TTC549 (cell line): ENCODE results near the gene SLC6A5.

ENCODE experiments used
- FAIRE-seq: peaks from 2 replicates; lab custom pipeline; 2012; peaks lifted over from hg19 to GRCh38; lab: Jason Lieb, UNC

The SLC6A5 gene

GRCh38 chr11:20621679-20622078 is 22.3 kb downstream of the SLC6A5 start:
- no peak for FAIRE-seq

GRCh38 chr11:20623252-20623651 is 23.8 kb downstream of the SLC6A5 start:
- FAIRE-seq: no peak

GRCh38 chr11:20626279-20626678 is 26.9 kb downstream of the SLC6A5 start:
- FAIRE-seq: no peak

- no peak for FAIRE-seq
Measured at GRCh38 chr11:20627026-20627425, 27.6 kb downstream of the SLC6A5 start.

GRCh38 chr11:20627701-20628100 is 28.3 kb downstream of the SLC6A5 start:
- no peak for FAIRE-seq

- FAIRE-seq: no peak
Measured at GRCh38 chr11:20631519-20632168, 32.2 kb downstream of the SLC6A5 start.

GRCh38 chr11:20632169-20632532 is 32.7 kb downstream of the SLC6A5 start:
- FAIRE-seq: no peak

- FAIRE-seq: no peak
Measured at GRCh38 chr11:20634044-20634443, 34.6 kb downstream of the SLC6A5 start.

GRCh38 chr11:20634781-20635180 is 35.4 kb downstream of the SLC6A5 start:
- no peak for FAIRE-seq

GRCh38 chr11:20638074-20638473 is 38.7 kb downstream of the SLC6A5 start:
- FAIRE-seq: no peak

- FAIRE-seq: no peak
Measured at GRCh38 chr11:20639688-20640087, 40.3 kb downstream of the SLC6A5 start.

GRCh38 chr11:20640401-20640800 is 41.0 kb downstream of the SLC6A5 start:
- no peak for FAIRE-seq

GRCh38 chr11:20644360-20644759 is 45.0 kb downstream of the SLC6A5 start:
- FAIRE-seq: no peak

- FAIRE-seq: no peak
Measured at GRCh38 chr11:20647976-20648565, 48.7 kb downstream of the SLC6A5 start.

- no peak for FAIRE-seq
Measured at GRCh38 chr11:20652150-20652806, 52.9 kb downstream of the SLC6A5 start.

- no peak for FAIRE-seq
Measured at GRCh38 chr11:20654038-20654437, 54.6 kb downstream of the SLC6A5 start.

- FAIRE-seq: no peak
Measured at GRCh38 chr11:20656901-20657300, 57.5 kb downstream of the SLC6A5 start.

GRCh38 chr11:20658135-20658534 is 58.7 kb downstream of the SLC6A5 start:
- FAIRE-seq: no peak

GRCh38 chr11:20661445-20661844 is 62.0 kb downstream of the SLC6A5 start:
- FAIRE-seq: no peak

- no peak for FAIRE-seq
Measured at GRCh38 chr11:20661850-20662249, 62.4 kb downstream of the SLC6A5 start.

GRCh38 chr11:20668131-20668809 is 68.9 kb downstream of the SLC6A5 start:
- FAIRE-seq: no peak

GRCh38 chr11:20668844-20669819 is 69.7 kb downstream of the SLC6A5 start, which contains the start of gene NELL1:
Gene NELL1, plus strand, starts transcription at chr11:20669586.
- FAIRE-seq: no peak
